DND-41 (cell line): ENCODE results near the gene MYDGF.
A peak's percentile ranks its signal among the peaks of the same experiment; 100 is the strongest.

Experiments used
- ATAC-seq: fragments of 200-7000 bp; cut with Tn5 transposase; 3 replicates; pipeline ENCODE4 v1.9.1; 2021; ENCODE audit warnings: low read depth; ENCODE audit not compliant: insufficient read depth
- DNase-seq: peaks from one replicate; pipeline ENCODE4 v3.0.0-alpha.2; 2020
- H2AFZ ChIP-seq: 2 replicates; pipeline ENCODE4 v1.6.0; 2012; ENCODE audit warnings: low read depth, low read length
- H3K27ac ChIP-seq: 2 replicates; pipeline ENCODE4 v1.5.1; 2012; ENCODE audit warnings: low read length, inconsistent platforms
- H3K27me3 ChIP-seq: fragments of 200-600 bp; sonication (generic); 2 replicates; pipeline ENCODE4 v1.6.0; 2012; ENCODE audit warnings: low read length, mild to moderate bottlenecking, inconsistent platforms; ENCODE audit not compliant: insufficient read depth, poor library complexity
- H3K36me3 ChIP-seq: 2 replicates; pipeline ENCODE4 v1.5.1; 2012; ENCODE audit warnings: low read length, inconsistent platforms; ENCODE audit not compliant: insufficient read depth
- H3K4me1 ChIP-seq: 2 replicates; pipeline ENCODE4 v1.5.1; 2012; ENCODE audit warnings: mild to moderate bottlenecking, low read length; ENCODE audit not compliant: insufficient read depth
- H3K4me2 ChIP-seq: 2 replicates; pipeline ENCODE4 v1.6.0; 2012; ENCODE audit warnings: mild to moderate bottlenecking, moderate library complexity, low read length, inconsistent platforms; ENCODE audit not compliant: insufficient read depth
- H3K4me3 ChIP-seq, 2 experiments: fragments of 200-600 bp in 1 of 2; shearing (Covaris generic) in 1 of 2; 2 replicates each; pipeline ENCODE4 v1.5.1; 2012 to 2016; ENCODE audit warnings: inconsistent platforms in 2 of 2, low read length in 2 of 2, mild to moderate bottlenecking in 2 of 2, low read depth in 1 of 2, moderate library complexity in 1 of 2
- H3K79me2 ChIP-seq: 2 replicates; pipeline ENCODE4 v1.6.0; 2012; ENCODE audit warnings: low read length, inconsistent platforms; ENCODE audit not compliant: insufficient read depth
- H3K9ac ChIP-seq: 2 replicates; pipeline ENCODE4 v1.6.0; 2012; ENCODE audit warnings: low read depth, mild to moderate bottlenecking, inconsistent platforms, low read length, moderate library complexity
- H3K9me3 ChIP-seq: 2 replicates; pipeline ENCODE4 v1.5.1; 2012; ENCODE audit warnings: low read length, moderate library complexity, mild to moderate bottlenecking, inconsistent platforms; ENCODE audit not compliant: insufficient read depth, severe bottlenecking
- H4K20me1 ChIP-seq: 2 replicates; pipeline ENCODE4 v1.6.0; 2012; ENCODE audit warnings: low read length; ENCODE audit not compliant: insufficient read depth
- CTCF ChIP-seq: IDR thresholded peaks from 2 replicates; pipeline ENCODE4 v1.5.1; 2012; ENCODE audit warnings: borderline replicate concordance, low read length, moderate library complexity, mild to moderate bottlenecking; ENCODE audit not compliant: poor library complexity, severe bottlenecking; ENCODE audit errors: extremely low read depth
- EZH2 ChIP-seq: IDR thresholded peaks from 3 replicates; pipeline ENCODE4 v1.6.1; 2012; ENCODE audit warnings: borderline replicate concordance, low read depth, mild to moderate bottlenecking, moderate library complexity, low read length, inconsistent platforms; ENCODE audit not compliant: severe bottlenecking

Gene MYDGF

GRCh38 chr19:4638317-4638716 lies 31.8 kb downstream of the MYDGF start:
- ATAC-seq (no peak), DNase-seq (no peak)
- Histone ChIP-seq H3K9me3 (no peaks in the 10 kb centered on the region), H3K4me3 (peak overlapping the region in 1 of 2 experiments; percentile 58; a peak in 2 of 4 replicates), H3K9ac (peak overlapping the region; percentile 54), H3K36me3 (no peaks in the 10 kb centered on the region), H3K4me2 (peak overlapping the region; percentile 75), H3K4me1 (peaks cover 41% of the 10 kb centered on the region), H3K27ac (peak overlapping the region; percentile 81), H4K20me1 (no peaks in the 10 kb centered on the region), H3K27me3 (no peaks in the 10 kb centered on the region), H2AFZ (peak overlapping the region; percentile 85; the same call in 1 of the 2 replicates), H3K79me2 (0 out of 2 replicates have a peak, but pooled peaks cover 6% of the 10 kb centered on the region)
- TF ChIP-seq EZH2, result no peak
- TF ChIP-seq CTCF, result no peak

GRCh38 chr19:4636761-4637160 lies 33.4 kb downstream of the MYDGF start:
- H3K4me1 ChIP-seq, result peaks cover 41% of the 10 kb centered on the region
- H3K9ac ChIP-seq, result peak overlapping the region; percentile 73
- H3K36me3 ChIP-seq, result no peaks in the 10 kb centered on the region
- 0 out of 2 replicates have a peak, but pooled peaks cover 6% of the 10 kb centered on the region for H3K79me2 ChIP-seq
- no peaks in the 10 kb centered on the region for H3K9me3 ChIP-seq
- H3K4me2 ChIP-seq, result peak overlapping the region; percentile 84
- no peaks in the 10 kb centered on the region for H3K27me3 ChIP-seq
- no peaks in the 10 kb centered on the region for H4K20me1 ChIP-seq
- H3K4me3 ChIP-seq, result peak overlapping the region in 1 of 2 experiments; percentile 69; a peak in 2 of 4 replicates
- DNase-seq, result no peak
- peak overlapping the region; percentile 100 for H2AFZ ChIP-seq
- no peak overlapping the region for H3K27ac ChIP-seq
- no peak for ATAC-seq
- TF ChIP-seq EZH2 (no peak), CTCF (no peak)

GRCh38 chr19:4636151-4636717 lies 33.9 kb downstream of the MYDGF start:
- DNase-seq (peak; percentile 81), ATAC-seq (peak; percentile 59)
- H3K36me3 ChIP-seq, result no peaks in the 10 kb centered on the region
- no peaks in the 10 kb centered on the region for H3K9me3 ChIP-seq
- peaks cover 40% of the 10 kb centered on the region for H3K4me1 ChIP-seq
- H3K4me2 ChIP-seq, result peak overlapping the region; percentile 84
- peak overlapping the region; percentile 73 for H3K9ac ChIP-seq
- peak overlapping the region; percentile 28 to 69 for H3K4me3 ChIP-seq
- H2AFZ ChIP-seq, result peak overlapping the region; percentile 100
- peak; percentile 88 for TF ChIP-seq CTCF
- no peak for TF ChIP-seq EZH2
- no peaks in the 10 kb centered on the region for H4K20me1 ChIP-seq
- no peaks in the 10 kb centered on the region for H3K27me3 ChIP-seq
- 0 out of 2 replicates have a peak, but pooled peaks cover 6% of the 10 kb centered on the region for H3K79me2 ChIP-seq
- peak overlapping the region; percentile 75 for H3K27ac ChIP-seq
